H9 (cell line): ENCODE measurements around the gene PLB1. TPM values are rescaled to one million over a fixed set of nuclear protein-coding genes. Genes with fewer than 3 reads are reported as not detected.

Experiments
- DNase-seq: peaks from one replicate; pipeline ENCODE4 v3.0.0-alpha.2; 2017
- H2AFZ ChIP-seq: one replicate; pipeline ENCODE4 v1.6.1; 2013; ENCODE audit warnings: mild to moderate bottlenecking, low read length, control low read depth, moderate library complexity
- H2AK5ac ChIP-seq: 2 replicates; pipeline ENCODE4 v1.6.1; 2013; ENCODE audit warnings: low read length, control low read depth, mixed read lengths; ENCODE audit not compliant: insufficient read length
- H2BK120ac ChIP-seq: one replicate; pipeline ENCODE4 v1.6.1; 2013; ENCODE audit warnings: low read depth, mild to moderate bottlenecking, low read length, control low read depth, inconsistent platforms; ENCODE audit not compliant: poor library complexity, severe bottlenecking
- H2BK12ac ChIP-seq: 2 replicates; pipeline ENCODE4 v1.6.1; 2013; ENCODE audit warnings: low read length, control low read depth, mixed read lengths, low read depth; ENCODE audit not compliant: insufficient read length
- H2BK15ac ChIP-seq: 2 replicates; pipeline ENCODE4 v1.6.1; 2013; ENCODE audit warnings: low read depth, low read length, control low read depth
- H2BK20ac ChIP-seq: one replicate; pipeline ENCODE4 v1.6.1; 2013; ENCODE audit warnings: low read depth, mild to moderate bottlenecking, low read length, control low read depth, inconsistent platforms; ENCODE audit not compliant: poor library complexity, severe bottlenecking
- H2BK5ac ChIP-seq: 2 replicates; pipeline ENCODE4 v1.6.1; 2013; ENCODE audit warnings: low read length, control low read depth, mixed read lengths; ENCODE audit not compliant: insufficient read length
- H3K14ac ChIP-seq: 2 replicates; pipeline ENCODE4 v1.6.1; 2013; ENCODE audit warnings: low read length, control low read depth; ENCODE audit not compliant: insufficient read depth
- H3K18ac ChIP-seq: 2 replicates; pipeline ENCODE4 v1.6.1; 2013; ENCODE audit warnings: low read depth, mild to moderate bottlenecking, mixed read lengths, low read length, control low read depth; ENCODE audit not compliant: insufficient read length
- H3K23ac ChIP-seq: 2 replicates; pipeline ENCODE4 v1.6.1; 2013; ENCODE audit warnings: low read length, control low read depth, mixed read lengths, low read depth; ENCODE audit not compliant: insufficient read length
- H3K23me2 ChIP-seq: 2 replicates; pipeline ENCODE4 v1.6.1; 2013; ENCODE audit warnings: low read depth, mild to moderate bottlenecking, mixed read lengths, low read length, control low read depth; ENCODE audit not compliant: insufficient read length, poor library complexity, severe bottlenecking
- H3K27ac ChIP-seq: 2 replicates; pipeline ENCODE4 v1.5.1; 2013; ENCODE audit warnings: low read length, control low read depth, mixed read lengths, low read depth; ENCODE audit not compliant: insufficient read length
- H3K27me3 ChIP-seq: 2 replicates; pipeline ENCODE4 v1.6.1; 2013; ENCODE audit warnings: low read length, control low read depth, inconsistent platforms; ENCODE audit not compliant: insufficient read depth
- H3K4ac ChIP-seq: 2 replicates; pipeline ENCODE4 v1.6.1; 2013; ENCODE audit warnings: low read depth, mild to moderate bottlenecking, control low read depth, inconsistent platforms, low read length, moderate library complexity
- H3K4me1 ChIP-seq: 2 replicates; pipeline ENCODE4 v1.6.1; 2013; ENCODE audit warnings: low read length, control low read depth, inconsistent platforms; ENCODE audit not compliant: insufficient read depth
- H3K4me2 ChIP-seq: 2 replicates; pipeline ENCODE4 v1.6.1; 2013; ENCODE audit warnings: low read length, control low read depth, mixed read lengths; ENCODE audit not compliant: insufficient read length, insufficient read depth
- H3K56ac ChIP-seq: 2 replicates; pipeline ENCODE4 v1.6.1; 2013; ENCODE audit warnings: low read depth, mild to moderate bottlenecking, mixed read lengths, low read length, control low read depth; ENCODE audit not compliant: insufficient read length
- H3K79me1 ChIP-seq: 2 replicates; pipeline ENCODE4 v1.6.1; 2013; ENCODE audit warnings: low read depth, mild to moderate bottlenecking, moderate library complexity, low read length, control low read depth, inconsistent platforms; ENCODE audit not compliant: insufficient read depth, poor library complexity, severe bottlenecking
- H3K79me2 ChIP-seq: 2 replicates; pipeline ENCODE4 v1.6.1; 2013; ENCODE audit warnings: low read length, control low read depth, inconsistent platforms; ENCODE audit not compliant: insufficient read depth
- H3K9ac ChIP-seq: 2 replicates; pipeline ENCODE4 v1.6.1; 2013; ENCODE audit warnings: low read length, control low read depth, mixed read lengths; ENCODE audit not compliant: insufficient read length; ENCODE audit errors: extremely low read depth
- H3K9me3 ChIP-seq: one replicate; pipeline ENCODE4 v1.6.1; 2013; ENCODE audit warnings: low read depth, low read length, inconsistent platforms; ENCODE audit not compliant: control insufficient read depth
- H3T11ph ChIP-seq: one replicate; pipeline ENCODE4 v1.6.1; 2013; ENCODE audit warnings: mild to moderate bottlenecking, low read length, control low read depth, inconsistent platforms
- H4K20me1 ChIP-seq: one replicate; pipeline ENCODE4 v1.6.1; 2013; ENCODE audit not compliant: control insufficient read depth, insufficient read length, insufficient read depth
- H4K5ac ChIP-seq: 2 replicates; pipeline ENCODE4 v1.6.1; 2013; ENCODE audit warnings: low read depth, mild to moderate bottlenecking, mixed read lengths, low read length, control low read depth; ENCODE audit not compliant: insufficient read length
- H4K8ac ChIP-seq: replicated peaks from 2 replicates; pipeline ENCODE4 v1.6.1; 2013; ENCODE audit warnings: low read length, control low read depth, mixed read lengths, low read depth; ENCODE audit not compliant: insufficient read length
- H4K91ac ChIP-seq: 2 replicates; pipeline ENCODE4 v1.6.1; 2013; ENCODE audit warnings: low read depth, mild to moderate bottlenecking, moderate library complexity, mixed read lengths, low read length, control low read depth; ENCODE audit not compliant: insufficient read length
- H3K27ac Mint-ChIP-seq, 3 experiments: 2 replicates in 2 of 3; 3 replicates in 1 of 3; pipeline ENCODE4 v1.8.0; 2020 to 2021; ENCODE audit warnings: mixed read lengths in 3 of 3, mild to moderate bottlenecking in 1 of 3, moderate library complexity in 1 of 3
- H3K27me3 Mint-ChIP-seq: 2 replicates; pipeline ENCODE4 v1.8.0; 2021; ENCODE audit warnings: low read depth, mild to moderate bottlenecking, moderate library complexity, mixed read lengths
- H3K36me3 Mint-ChIP-seq, 3 experiments: 2 replicates in 2 of 3; 3 replicates in 1 of 3; pipeline ENCODE4 v1.8.0; 2020 to 2021; ENCODE audit warnings: low read depth in 3 of 3, mixed read lengths in 3 of 3; ENCODE audit not compliant: insufficient read depth in 1 of 3
- H3K4me1 Mint-ChIP-seq, 2 experiments: 2 replicates each; pipeline ENCODE4 v1.8.0; 2020; ENCODE audit warnings: mixed read lengths in 2 of 2
- H3K4me3 Mint-ChIP-seq, 2 experiments: 2 replicates in 1 of 2; 3 replicates in 1 of 2; pipeline ENCODE4 v1.8.0; 2020 to 2021; ENCODE audit warnings: mild to moderate bottlenecking in 2 of 2, mixed read lengths in 2 of 2, moderate library complexity in 1 of 2
- H3K9me3 Mint-ChIP-seq, 2 experiments: 2 replicates in 1 of 2; 3 replicates in 1 of 2; pipeline ENCODE4 v1.8.0; 2020; ENCODE audit warnings: mild to moderate bottlenecking in 2 of 2, mixed read lengths in 2 of 2, moderate library complexity in 1 of 2
- CTCF ChIP-seq: fragments of 200-600 bp; sonication (generic); conservative IDR thresholded peaks from 3 replicates; pipeline ENCODE4 v1.8.0; 2021; ENCODE audit warnings: antibody characterized with exemption, mild to moderate bottlenecking
- WGBS: extraction: QIAGEN DNeasy Blood & Tissue Kit; methylation state at CpG from one replicate; pipeline ENCODE4 v1.1.7; 2013; ENCODE audit warnings: missing lambda C conversion rate, low lambda C conversion rate, mixed read lengths; ENCODE audit not compliant: insufficient read length; ENCODE audit errors: extremely low coverage; 5-methylcytosine and 5-hydroxymethylcytosine counted together
- total RNA-seq: library from RNA; stranded (reverse); gene quantifications from 2 replicates; pipeline ENCODE4 v1.2.1, GENCODE V29; 2021

PLB1 gene
- total RNA-seq, 1 experiment from 2014 or later: not detected

- Histone ChIP-seq H3K56ac (no peak overlapping the region), H2BK120ac (no peak overlapping the region), H3K4ac (no peak overlapping the region), H4K8ac (no peak overlapping the region), H3K79me1 (no peaks in the 10 kb centered on the region), H3K27me3 (no peaks in the 10 kb centered on the region), H4K5ac (no peak overlapping the region), H3K14ac (no peak overlapping the region), H3K27ac (no peak overlapping the region), H3K9ac (no peak overlapping the region), H3T11ph (no peak overlapping the region), H3K23me2 (no peaks in the 10 kb centered on the region), H2AK5ac (no peak overlapping the region), H3K23ac (no peak overlapping the region), H2BK20ac (no peak overlapping the region), H4K20me1 (no peaks in the 10 kb centered on the region), H3K4me2 (no peak overlapping the region), H3K4me1 (no peaks in the 10 kb centered on the region), H2BK5ac (no peak overlapping the region), H4K91ac (no peak overlapping the region), H3K9me3 (no peaks in the 10 kb centered on the region), H2BK12ac (no peak overlapping the region), H2AFZ (no peak overlapping the region), H2BK15ac (no peak overlapping the region), H3K79me2 (no peaks in the 10 kb centered on the region), H3K18ac (no peak overlapping the region)
- Mint-ChIP-seq H3K27ac (no peak overlapping the region), H3K4me3 (no peak overlapping the region), H3K27me3 (no peaks in the 10 kb centered on the region), H3K4me1 (peaks cover 9 to 14% of the 10 kb centered on the region in 2 experiments), H3K9me3 (no peaks in the 10 kb centered on the region; a peak in 2 of 5 replicates), H3K36me3 (no peaks in the 10 kb centered on the region; a peak in 1 of 7 replicates)
- no CpG with 5 or more reads among the region's 5 CpGs for WGBS
- no peak for DNase-seq
- no peak for TF ChIP-seq CTCF
Observed at GRCh38 chr2:28656937-28657615, 161.2 kb downstream of the PLB1 start.
